D721Med (cell line): ENCODE measurements around the gene MSANTD2.

Experiments
- DNase-seq: peaks from one replicate; pipeline ENCODE4 v3.0.0; 2011; ENCODE audit warnings: low spot score; ENCODE audit not compliant: insufficient read length
- FAIRE-seq: peaks from 2 replicates; lab custom pipeline; 2011; peaks lifted over from hg19 to GRCh38; lab: Jason Lieb, UNC
- TF ChIP-seq, protein P1 (sequence below): IDR thresholded peaks from 2 replicates; pipeline ENCODE4 v1.5.1; 2012; ENCODE audit warnings: mild to moderate bottlenecking, control low read depth; ENCODE audit not compliant: insufficient read depth; ENCODE audit errors: missing control alignments

Gene MSANTD2

DNA sequence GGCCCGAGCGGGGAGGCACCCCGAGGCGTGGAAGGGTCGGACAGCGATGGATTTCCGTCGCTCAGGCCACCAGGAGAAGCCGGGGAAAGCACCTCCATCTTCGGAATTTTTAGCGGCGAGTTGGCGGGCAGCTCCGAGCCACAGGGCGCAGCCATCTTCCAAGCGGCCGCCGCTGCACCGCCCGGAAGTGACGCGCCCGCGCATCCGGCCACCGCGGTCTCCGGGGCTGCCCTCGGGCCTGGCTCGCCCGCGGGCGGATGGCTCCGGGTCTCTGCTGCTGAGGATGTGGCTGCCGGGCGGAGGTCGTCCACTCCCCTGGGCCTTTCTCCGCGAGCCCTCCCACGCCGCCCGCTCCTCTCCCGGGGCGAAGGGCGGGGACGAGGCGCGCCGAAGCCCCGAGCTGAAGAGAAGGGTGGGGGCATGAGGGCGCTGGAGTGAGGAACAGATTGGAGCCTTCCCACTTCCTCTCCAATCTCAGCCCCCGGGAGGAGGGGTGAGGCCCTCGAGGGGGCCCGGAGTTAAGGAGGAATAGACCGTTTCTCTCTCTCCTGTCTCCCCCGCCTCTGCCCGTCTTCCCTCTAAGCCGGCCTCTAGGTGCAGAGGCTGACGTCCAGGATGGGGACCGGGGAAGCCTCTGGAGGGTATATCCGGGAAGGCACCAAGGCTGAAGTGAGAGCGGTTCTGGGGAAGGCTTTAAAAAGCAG is at the start of gene MSANTD2:
MSANTD2 (minus strand) TSS at position 181 of the 704 bp plus-strand sequence; CDS start at position 155, 26 bp downstream.
- FAIRE-seq (no peak), DNase-seq (peak; percentile 51)
- TF ChIP-seq, protein P1, sequence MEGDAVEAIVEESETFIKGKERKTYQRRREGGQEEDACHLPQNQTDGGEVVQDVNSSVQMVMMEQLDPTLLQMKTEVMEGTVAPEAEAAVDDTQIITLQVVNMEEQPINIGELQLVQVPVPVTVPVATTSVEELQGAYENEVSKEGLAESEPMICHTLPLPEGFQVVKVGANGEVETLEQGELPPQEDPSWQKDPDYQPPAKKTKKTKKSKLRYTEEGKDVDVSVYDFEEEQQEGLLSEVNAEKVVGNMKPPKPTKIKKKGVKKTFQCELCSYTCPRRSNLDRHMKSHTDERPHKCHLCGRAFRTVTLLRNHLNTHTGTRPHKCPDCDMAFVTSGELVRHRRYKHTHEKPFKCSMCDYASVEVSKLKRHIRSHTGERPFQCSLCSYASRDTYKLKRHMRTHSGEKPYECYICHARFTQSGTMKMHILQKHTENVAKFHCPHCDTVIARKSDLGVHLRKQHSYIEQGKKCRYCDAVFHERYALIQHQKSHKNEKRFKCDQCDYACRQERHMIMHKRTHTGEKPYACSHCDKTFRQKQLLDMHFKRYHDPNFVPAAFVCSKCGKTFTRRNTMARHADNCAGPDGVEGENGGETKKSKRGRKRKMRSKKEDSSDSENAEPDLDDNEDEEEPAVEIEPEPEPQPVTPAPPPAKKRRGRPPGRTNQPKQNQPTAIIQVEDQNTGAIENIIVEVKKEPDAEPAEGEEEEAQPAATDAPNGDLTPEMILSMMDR = no peak

DNA sequence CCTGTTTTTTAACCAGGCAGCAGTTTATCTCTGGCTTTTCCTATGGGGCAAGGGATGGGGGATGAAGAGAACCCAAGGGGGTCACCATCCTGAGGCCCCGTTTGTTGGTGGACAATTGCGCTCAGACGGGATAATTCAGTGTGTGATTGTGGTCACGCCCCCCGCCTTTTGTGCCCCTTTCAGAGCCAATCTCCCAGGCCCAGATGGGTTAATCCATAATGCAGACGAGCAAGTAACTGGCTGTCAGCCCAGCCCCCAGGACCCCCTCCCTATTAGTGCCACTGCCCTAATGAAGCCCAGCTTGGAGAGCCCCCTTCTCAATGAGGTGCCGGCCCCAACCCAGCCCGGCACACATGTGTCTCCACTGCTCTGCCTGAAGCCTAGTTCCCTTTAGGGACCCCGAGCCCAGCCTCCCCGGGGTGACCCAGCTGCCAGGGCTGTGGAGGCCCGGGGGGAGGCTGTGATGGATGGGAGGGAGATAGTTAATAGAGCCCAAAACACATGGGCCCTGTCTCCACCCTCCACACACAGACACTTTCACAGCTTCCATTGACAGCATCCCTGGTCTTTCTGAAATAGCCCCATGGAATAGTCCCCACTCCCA is 46.0 kb upstream of the MSANTD2 start:
- DNase-seq (no peak), FAIRE-seq (no peak)

GRCh38 chr11:124844664-124845079 is 44.5 kb upstream of the MSANTD2 start:
- TF ChIP-seq, protein P1 = no peak
- no peak for DNase-seq
- no peak for FAIRE-seq

More for the DNA sequence above, 46.0 kb upstream of the MSANTD2 start:
- TF ChIP-seq, protein P1 = no peak

GRCh38 chr11:124843616-124843910 is 43.4 kb upstream of the MSANTD2 start:
- TF ChIP-seq, protein P1 = no peak
- no peak for FAIRE-seq
- DNase-seq = no peak

DNA sequence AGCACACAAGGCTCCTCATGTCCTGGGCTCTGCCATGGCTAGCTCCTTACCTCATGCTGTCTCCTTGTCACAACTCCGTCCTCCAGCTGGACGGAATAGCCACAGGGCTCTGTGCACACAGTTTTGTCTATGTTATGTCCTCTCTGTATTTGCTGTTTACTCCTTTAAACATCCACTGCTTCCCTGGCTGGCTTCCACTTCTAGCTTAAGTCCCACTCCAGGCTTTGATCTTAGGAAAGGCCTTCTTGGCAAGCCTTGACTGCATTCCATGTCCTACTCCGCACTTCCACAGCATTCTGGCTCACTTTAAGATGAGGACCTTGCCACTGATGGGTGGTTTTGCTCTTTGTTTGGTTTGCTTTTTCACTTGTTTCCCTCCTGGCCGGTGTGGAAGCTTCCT is 42.1 kb upstream of the MSANTD2 start:
- no peak for FAIRE-seq
- TF ChIP-seq, protein P1 = no peak
- DNase-seq = no peak

GRCh38 chr11:124841840-124842239 is 41.6 kb upstream of the MSANTD2 start:
- TF ChIP-seq, protein P1 = no peak
- DNase-seq = no peak
- no peak for FAIRE-seq

GRCh38 chr11:124841201-124841600 is 41.0 kb upstream of the MSANTD2 start:
- DNase-seq (no peak), FAIRE-seq (no peak)
- TF ChIP-seq, protein P1 = no peak
